Measurements from ENCODE around the gene MFAP3. TPM values are rescaled to one million over a fixed set of nuclear protein-coding genes. Genes with fewer than 3 reads are reported as not detected.
"Not testable (repeated sequence)": the region's sequence is repeated elsewhere in the genome, so short reads cannot be mapped to it uniquely, and the experiment has no call there.

MFAP3 gene
- total and polyA plus RNA-seq, 2 of the 13 experiments (the other 11 are each of a cell fraction or from before 2014, with no cell fraction given): 12.1 to 28.3 TPM

DNA sequence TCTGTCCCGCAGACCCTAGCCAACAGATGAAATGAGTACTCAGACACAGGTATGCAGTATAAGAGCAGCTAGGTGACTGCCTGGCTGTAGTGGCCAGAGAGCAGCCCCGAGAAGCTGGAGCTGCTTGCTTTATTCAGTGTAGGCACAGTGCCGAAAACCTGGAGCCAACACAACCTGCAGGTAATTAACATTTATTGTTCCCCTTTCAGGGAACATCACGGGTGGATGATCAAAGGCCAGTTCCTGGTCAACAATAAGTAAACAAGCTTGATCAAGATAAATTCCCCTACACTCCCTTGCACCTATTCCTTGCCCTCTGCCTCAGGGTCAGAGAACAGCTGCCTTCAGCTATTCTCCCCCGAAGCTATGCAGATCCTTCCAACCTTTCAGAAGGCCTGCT is 31.1 kb downstream of the MFAP3 start:
- peaks cover 19% of the 10 kb centered on the region; the same call in 1 of the 2 replicates for H3K4me1 ChIP-seq (ENCODE audit: insufficient read depth, low read length)
- intact Hi-C loops (cut with micrococcal nuclease; ENCODE audit: unreplicated experiment) (loop anchor here (5.0 kb wide), 2 partner anchors 397 to 572 kb away; no protein-coding TSS in a partner anchor), in situ Hi-C loops (cut with HindIII; ENCODE audit: extremely low pct_ligation_motif_present, low pct_unique_long_range_greater_than_20kb) (loop anchor here (5.0 to 25.0 kb wide), 3 partner anchors 117 to 542 kb away; no protein-coding TSS in a partner anchor)
- H3K36me3 ChIP-seq (replicated peaks in 1 of 2; ENCODE audit: control insufficient read depth in 1 of 2, insufficient read depth in 2 of 2, low read length in 2 of 2); H3K9ac ChIP-seq (ENCODE audit: insufficient read depth, low read depth, low read length); H2AFZ ChIP-seq (ENCODE audit: low read length); DNase-seq (ENCODE audit: low spot score); ATAC-seq; H3K27ac ChIP-seq (ENCODE audit: extremely low read length, insufficient read depth, low read length); H3K4me3 ChIP-seq (replicated peaks in 1 of 3; ENCODE audit: insufficient read depth in 1 of 3, low read depth in 2 of 3, low read length in 3 of 3); H3K79me2 ChIP-seq (ENCODE audit: insufficient read depth, low read length); H3K27me3 ChIP-seq (ENCODE audit: control insufficient read depth in 1 of 2, insufficient read depth in 2 of 2, low read length in 2 of 2); H3K9me3 ChIP-seq (ENCODE audit: low read length); BruUV-seq (replicated peaks); FAIRE-seq; H3K4me2 ChIP-seq (ENCODE audit: low read depth, low read length); H4K20me1 ChIP-seq (ENCODE audit: insufficient read depth, low read length); POLR2A ChIA-PET: not testable (repeated sequence)
- 12% methylated on average over 4 of the region's 5 CpGs for WGBS (ENCODE audit: low lambda C conversion rate)
- CTCF ChIA-PET (ENCODE audit: low intra/inter-chr PET ratio, low total read pairs): interaction anchor here (1.3 kb wide), 1 partner anchor 336 kb away, joined by 4 read pairs; no protein-coding TSS in a partner anchor
- TF ChIP-seq TOPORS (CRISPR knock-in tag; IDR thresholded peaks at IDR 0.05): peak; percentile 42; the same call in 1 of the 2 replicates

DNA sequence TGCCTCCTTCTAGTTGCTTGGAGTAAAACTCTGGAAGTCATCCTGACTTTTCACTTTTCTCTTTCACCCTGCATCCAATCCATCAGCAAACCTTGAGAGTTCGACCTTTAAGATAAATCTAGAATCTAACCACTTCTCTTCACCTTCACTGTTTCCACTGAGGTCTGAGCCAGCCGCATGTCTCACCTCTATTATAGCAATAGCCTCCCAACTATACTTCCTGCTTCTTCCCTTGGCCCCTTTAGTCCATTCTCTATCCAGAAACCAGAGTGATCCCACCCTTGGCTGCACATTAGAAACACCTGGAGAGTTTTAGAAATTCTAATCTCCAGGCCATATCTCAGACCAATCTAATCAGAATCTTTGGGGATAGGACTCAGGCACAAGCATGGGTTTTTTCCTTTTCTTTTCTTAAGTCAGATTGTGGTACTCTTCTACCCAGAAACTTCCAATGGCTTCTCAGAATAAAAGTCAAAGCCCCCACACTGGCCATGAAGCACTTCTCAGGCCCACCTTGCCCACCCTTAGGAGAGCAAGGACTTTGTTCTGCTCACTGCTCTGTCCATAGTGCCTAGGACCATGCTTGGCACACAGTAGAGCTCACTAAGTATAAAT is 33.1 kb downstream of the MFAP3 start:
- no TSS peak for BruUV-seq (replicated peaks)
- H3K27me3 ChIP-seq (ENCODE audit: control insufficient read depth in 1 of 2, insufficient read depth in 2 of 2, low read length in 2 of 2): no peaks in the 10 kb centered on the region; a peak in 1 of 5 replicates
- in situ Hi-C loops (cut with HindIII; ENCODE audit: extremely low pct_ligation_motif_present, low pct_unique_long_range_greater_than_20kb): loop anchor here (5.0 to 25.0 kb wide), 3 partner anchors 115 to 540 kb away; no protein-coding TSS in a partner anchor
- FAIRE-seq (no peak), ATAC-seq (no peak), DNase-seq (ENCODE audit: low spot score) (no peak)
- no peaks in the 10 kb centered on the region for H3K79me2 ChIP-seq (ENCODE audit: insufficient read depth, low read length)
- peak overlapping the region; percentile 45; the same call in 1 of the 2 replicates for H3K9ac ChIP-seq (ENCODE audit: insufficient read depth, low read depth, low read length)
- intact Hi-C loops (cut with micrococcal nuclease; ENCODE audit: unreplicated experiment): loop anchor here (1.0 to 5.0 kb wide), 6 partner anchors 108 to 570 kb away; no protein-coding TSS in a partner anchor
- no peaks in the 10 kb centered on the region for H4K20me1 ChIP-seq (ENCODE audit: insufficient read depth, low read length)
- no peaks in the 10 kb centered on the region for H3K9me3 ChIP-seq (ENCODE audit: low read length)
- peak overlapping the region; percentile 92 for H3K4me2 ChIP-seq (ENCODE audit: low read depth, low read length)
- peaks cover 19% of the 10 kb centered on the region; the same call in 1 of the 2 replicates for H3K4me1 ChIP-seq (ENCODE audit: insufficient read depth, low read length)
- H3K27ac ChIP-seq (ENCODE audit: extremely low read length, insufficient read depth, low read length): no peak overlapping the region
- H3K36me3 ChIP-seq (replicated peaks in 1 of 2; ENCODE audit: control insufficient read depth in 1 of 2, insufficient read depth in 2 of 2, low read length in 2 of 2): no peaks in the 10 kb centered on the region
- CTCF ChIA-PET (ENCODE audit: low intra/inter-chr PET ratio, low total read pairs): interaction anchor here (0.9 to 2.3 kb wide), 5 partner anchors 108 to 568 kb away, joined by 3 to 18 read pairs (median 8); no protein-coding TSS in a partner anchor
- peak overlapping the region in 2 of 3 experiments; percentile 32 to 59; a peak in 2 of 6 replicates for H3K4me3 ChIP-seq (replicated peaks in 1 of 3; ENCODE audit: insufficient read depth in 1 of 3, low read depth in 2 of 3, low read length in 3 of 3)
- POLR2A ChIA-PET: interaction anchor here (1.1 kb wide), 2 partner anchors 33 to 333 kb away, joined by 6 to 7 read pairs; partner anchors contain the start of genes FAM114A2 and MFAP3
- no peak overlapping the region for H2AFZ ChIP-seq (ENCODE audit: low read length)
- WGBS (ENCODE audit: low lambda C conversion rate): 2% methylated on average over 2 of the region's 2 CpGs
- TF ChIP-seq, protein P1, sequence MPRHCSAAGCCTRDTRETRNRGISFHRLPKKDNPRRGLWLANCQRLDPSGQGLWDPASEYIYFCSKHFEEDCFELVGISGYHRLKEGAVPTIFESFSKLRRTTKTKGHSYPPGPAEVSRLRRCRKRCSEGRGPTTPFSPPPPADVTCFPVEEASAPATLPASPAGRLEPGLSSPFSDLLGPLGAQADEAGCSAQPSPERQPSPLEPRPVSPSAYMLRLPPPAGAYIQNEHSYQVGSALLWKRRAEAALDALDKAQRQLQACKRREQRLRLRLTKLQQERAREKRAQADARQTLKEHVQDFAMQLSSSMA (CRISPR knock-in tag; IDR thresholded peaks at IDR 0.05): no peak
- no peak for TF ChIP-seq GABPA (IDR thresholded peaks at IDR 0.05; ENCODE audit: low read depth, low read length)
- no peak for TF ChIP-seq GABPA (CRISPR knock-in tag; IDR thresholded peaks at IDR 0.05; ENCODE audit: low read depth)
- TF ChIP-seq, protein P2, sequence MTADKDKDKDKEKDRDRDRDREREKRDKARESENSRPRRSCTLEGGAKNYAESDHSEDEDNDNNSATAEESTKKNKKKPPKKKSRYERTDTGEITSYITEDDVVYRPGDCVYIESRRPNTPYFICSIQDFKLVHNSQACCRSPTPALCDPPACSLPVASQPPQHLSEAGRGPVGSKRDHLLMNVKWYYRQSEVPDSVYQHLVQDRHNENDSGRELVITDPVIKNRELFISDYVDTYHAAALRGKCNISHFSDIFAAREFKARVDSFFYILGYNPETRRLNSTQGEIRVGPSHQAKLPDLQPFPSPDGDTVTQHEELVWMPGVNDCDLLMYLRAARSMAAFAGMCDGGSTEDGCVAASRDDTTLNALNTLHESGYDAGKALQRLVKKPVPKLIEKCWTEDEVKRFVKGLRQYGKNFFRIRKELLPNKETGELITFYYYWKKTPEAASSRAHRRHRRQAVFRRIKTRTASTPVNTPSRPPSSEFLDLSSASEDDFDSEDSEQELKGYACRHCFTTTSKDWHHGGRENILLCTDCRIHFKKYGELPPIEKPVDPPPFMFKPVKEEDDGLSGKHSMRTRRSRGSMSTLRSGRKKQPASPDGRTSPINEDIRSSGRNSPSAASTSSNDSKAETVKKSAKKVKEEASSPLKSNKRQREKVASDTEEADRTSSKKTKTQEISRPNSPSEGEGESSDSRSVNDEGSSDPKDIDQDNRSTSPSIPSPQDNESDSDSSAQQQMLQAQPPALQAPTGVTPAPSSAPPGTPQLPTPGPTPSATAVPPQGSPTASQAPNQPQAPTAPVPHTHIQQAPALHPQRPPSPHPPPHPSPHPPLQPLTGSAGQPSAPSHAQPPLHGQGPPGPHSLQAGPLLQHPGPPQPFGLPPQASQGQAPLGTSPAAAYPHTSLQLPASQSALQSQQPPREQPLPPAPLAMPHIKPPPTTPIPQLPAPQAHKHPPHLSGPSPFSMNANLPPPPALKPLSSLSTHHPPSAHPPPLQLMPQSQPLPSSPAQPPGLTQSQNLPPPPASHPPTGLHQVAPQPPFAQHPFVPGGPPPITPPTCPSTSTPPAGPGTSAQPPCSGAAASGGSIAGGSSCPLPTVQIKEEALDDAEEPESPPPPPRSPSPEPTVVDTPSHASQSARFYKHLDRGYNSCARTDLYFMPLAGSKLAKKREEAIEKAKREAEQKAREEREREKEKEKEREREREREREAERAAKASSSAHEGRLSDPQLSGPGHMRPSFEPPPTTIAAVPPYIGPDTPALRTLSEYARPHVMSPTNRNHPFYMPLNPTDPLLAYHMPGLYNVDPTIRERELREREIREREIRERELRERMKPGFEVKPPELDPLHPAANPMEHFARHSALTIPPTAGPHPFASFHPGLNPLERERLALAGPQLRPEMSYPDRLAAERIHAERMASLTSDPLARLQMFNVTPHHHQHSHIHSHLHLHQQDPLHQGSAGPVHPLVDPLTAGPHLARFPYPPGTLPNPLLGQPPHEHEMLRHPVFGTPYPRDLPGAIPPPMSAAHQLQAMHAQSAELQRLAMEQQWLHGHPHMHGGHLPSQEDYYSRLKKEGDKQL (CRISPR knock-in tag; IDR thresholded peaks at IDR 0.05; ENCODE audit: low read depth): no peak
- TF ChIP-seq ZNF782 (CRISPR knock-in tag; IDR thresholded peaks at IDR 0.05; ENCODE audit: borderline replicate concordance): no peak
- TF ChIP-seq ZNF224 (CRISPR knock-in tag; IDR thresholded peaks at IDR 0.05): no peak
- no peak for TF ChIP-seq MEIS2 (CRISPR knock-in tag; IDR thresholded peaks at IDR 0.05)
- TF ChIP-seq, protein P3, sequence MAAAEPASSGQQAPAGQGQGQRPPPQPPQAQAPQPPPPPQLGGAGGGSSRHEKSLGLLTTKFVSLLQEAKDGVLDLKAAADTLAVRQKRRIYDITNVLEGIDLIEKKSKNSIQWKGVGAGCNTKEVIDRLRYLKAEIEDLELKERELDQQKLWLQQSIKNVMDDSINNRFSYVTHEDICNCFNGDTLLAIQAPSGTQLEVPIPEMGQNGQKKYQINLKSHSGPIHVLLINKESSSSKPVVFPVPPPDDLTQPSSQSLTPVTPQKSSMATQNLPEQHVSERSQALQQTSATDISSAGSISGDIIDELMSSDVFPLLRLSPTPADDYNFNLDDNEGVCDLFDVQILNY (CRISPR knock-in tag; conservative IDR thresholded peaks at IDR 0.05): no peak
